NT2/D1 (cell line): ENCODE results near the gene PIK3AP1.

Source experiments
- SUZ12 ChIP-seq: IDR thresholded peaks from 2 replicates; pipeline ENCODE4 v1.6.1; 2011; ENCODE audit not compliant: insufficient read length, insufficient read depth; ENCODE audit errors: extremely low read depth
- ZNF274 ChIP-seq: IDR thresholded peaks from 2 replicates; pipeline ENCODE4 v1.6.1; 2011; ENCODE audit warnings: mild to moderate bottlenecking, low read depth, low read length

DNA sequence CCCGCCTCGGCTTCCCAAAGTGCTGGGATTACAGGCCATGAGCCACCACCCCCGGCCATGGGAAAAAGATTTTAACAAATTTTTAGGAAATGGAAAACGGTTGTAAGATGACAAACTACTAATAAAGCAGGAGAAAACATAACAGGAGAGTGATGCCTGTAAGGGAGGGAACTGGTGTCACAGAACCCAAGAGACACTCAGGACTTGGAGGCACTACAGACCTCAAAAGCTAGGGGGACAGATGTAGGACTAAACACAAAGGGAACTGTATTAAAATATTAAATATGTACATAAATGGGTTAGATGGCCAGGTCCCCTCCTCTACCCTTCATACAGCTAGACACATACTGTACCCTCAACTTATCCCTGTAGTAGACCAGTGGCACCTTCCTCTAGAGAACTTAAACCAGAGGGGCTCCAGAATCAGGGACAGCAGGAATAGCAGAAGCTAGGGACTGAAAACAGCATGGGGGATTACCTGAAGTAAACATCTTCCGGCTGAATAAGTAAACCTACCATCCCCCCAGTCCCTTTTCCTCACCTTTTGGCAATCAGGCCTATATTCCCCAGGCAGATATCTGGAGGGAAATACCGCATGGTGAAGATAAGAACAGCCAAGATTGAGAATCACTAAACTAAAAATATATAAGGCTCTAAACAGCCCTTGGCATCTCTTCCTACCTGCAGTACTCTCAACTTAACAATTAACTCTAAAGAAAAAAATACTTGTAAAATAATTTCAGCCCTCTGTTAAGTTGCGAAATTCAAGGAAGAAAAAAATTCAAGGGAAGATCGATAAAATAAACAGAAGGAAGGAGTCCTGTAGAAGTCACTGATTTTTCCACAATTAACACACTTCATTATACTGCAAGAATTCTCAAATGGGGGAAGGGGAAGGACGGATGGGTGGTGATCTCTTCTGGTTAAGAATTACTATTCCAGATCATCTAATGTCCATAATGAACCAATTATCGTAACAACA lies 149.0 kb downstream of the PIK3AP1 start:
- TF ChIP-seq ZNF274: no peak
- TF ChIP-seq SUZ12: no peak
